Renal pelvis (tissue), 12 donors: ENCODE results near the gene SSR3. TPM values are rescaled to one million over a fixed set of nuclear protein-coding genes. Genes with fewer than 3 reads are reported as not detected.
A peak's percentile ranks its signal among the peaks of the same experiment; 100 is the strongest.
"Not testable (repeated sequence)": the region's sequence is repeated elsewhere in the genome, so short reads cannot be mapped to it uniquely, and the experiment has no call there.

Experiments
- DNase-seq: peaks from one replicate; pipeline ENCODE4 v3.0.0-alpha.2; 2013
- long read RNA-seq, 16 experiments: transcript quantifications; one replicate each; lab custom pipeline, GENCODE V29; 2026
- polyA plus RNA-seq, 3 donors: library from polyadenylated mRNA; unstranded; fragments of 120-200 nt; gene quantifications; one replicate each; pipeline ENCODE4 v1.2.1, GENCODE V29; 2013; ENCODE audit not compliant: insufficient read length in 3 of 3

Gene SSR3
- polyA plus RNA-seq, result 100 to 1,000 TPM; 125 to 143 (median 141) TPM
- long read RNA-seq, donor 1, transcript SSR3-201 (5 exons, 3,716 nt), result major isoform, 70 of 101 reads
- long read RNA-seq, donor 1, partial matches to known transcripts, result 30 of 101 reads
- long read RNA-seq, donor 1, other reads (novel, unspliced or antisense), result 0 of 101 reads
- long read RNA-seq, donor 2, transcript SSR3-201 (5 exons, 3,716 nt), result major isoform, 81 of 87 reads
- long read RNA-seq, donor 2, partial matches to known transcripts, result 0 of 87 reads
- long read RNA-seq, donor 2, other reads (novel, unspliced or antisense), result 0 of 87 reads
- long read RNA-seq, donor 3, transcript SSR3-201 (5 exons, 3,716 nt), result major isoform, 65 of 79 reads
- long read RNA-seq, donor 3, partial matches to known transcripts, result 5 of 79 reads
- long read RNA-seq, donor 3, other reads (novel, unspliced or antisense), result 6 of 79 reads
- long read RNA-seq, donor 4, transcript SSR3-201 (5 exons, 3,716 nt), result major isoform, 72 of 83 reads
- long read RNA-seq, donor 4, partial matches to known transcripts, result 5 of 83 reads
- long read RNA-seq, donor 4, other reads (novel, unspliced or antisense), result 0 of 83 reads
- long read RNA-seq, donor 5, transcript SSR3-201 (5 exons, 3,716 nt), result major isoform, 48 of 62 reads
- long read RNA-seq, donor 5, partial matches to known transcripts, result 12 of 62 reads
- long read RNA-seq, donor 5, other reads (novel, unspliced or antisense), result 0 of 62 reads
- long read RNA-seq, donor 6, transcript SSR3-201 (5 exons, 3,716 nt), result major isoform, 62 of 66 reads
- long read RNA-seq, donor 6, partial matches to known transcripts, result 0 of 66 reads
- long read RNA-seq, donor 6, other reads (novel, unspliced or antisense), result 0 of 66 reads
- long read RNA-seq, donor 7, transcript SSR3-201 (5 exons, 3,716 nt), result major isoform, 86 of 96 reads
- long read RNA-seq, donor 7, partial matches to known transcripts, result 0 of 96 reads
- long read RNA-seq, donor 7, other reads (novel, unspliced or antisense), result 5 of 96 reads
- long read RNA-seq, donor 8, transcript SSR3-201 (5 exons, 3,716 nt), result major isoform, 37 of 45 reads
- long read RNA-seq, donor 8, partial matches to known transcripts, result 0 of 45 reads
- long read RNA-seq, donor 8, other reads (novel, unspliced or antisense), result 6 of 45 reads
- long read RNA-seq, donor 9, transcript SSR3-201 (5 exons, 3,716 nt), result major isoform, 93 of 103 reads
- long read RNA-seq, donor 9, partial matches to known transcripts, result 0 of 103 reads
- long read RNA-seq, donor 9, other reads (novel, unspliced or antisense), result 7 of 103 reads
- long read RNA-seq, donor 10, transcript SSR3-201 (5 exons, 3,716 nt), result major isoform, 68 of 69 reads
- long read RNA-seq, donor 10, partial matches to known transcripts, result 0 of 69 reads
- long read RNA-seq, donor 10, other reads (novel, unspliced or antisense), result 0 of 69 reads
- long read RNA-seq, donor 11, transcript SSR3-201 (5 exons, 3,716 nt), result major isoform, 54 of 64 reads
- long read RNA-seq, donor 11, partial matches to known transcripts, result 5 of 64 reads
- long read RNA-seq, donor 11, other reads (novel, unspliced or antisense), result 0 of 64 reads
- long read RNA-seq, donor 12, transcript SSR3-201 (5 exons, 3,716 nt), result major isoform, 96 of 105 reads
- long read RNA-seq, donor 12, transcript SSR3-209 (3 exons, 593 nt), result minor isoform, 5 of 105 reads
- long read RNA-seq, donor 12, partial matches to known transcripts, result 0 of 105 reads
- long read RNA-seq, donor 12, other reads (novel, unspliced or antisense), result 0 of 105 reads
- long read RNA-seq, donor 13, transcript SSR3-201 (5 exons, 3,716 nt), result major isoform, 48 of 72 reads
- long read RNA-seq, donor 13, partial matches to known transcripts, result 20 of 72 reads
- long read RNA-seq, donor 13, other reads (novel, unspliced or antisense), result 0 of 72 reads
- long read RNA-seq, donor 14, result 0 reads
- long read RNA-seq, donor 15, transcript SSR3-201 (5 exons, 3,716 nt), result major isoform, 77 of 90 reads
- long read RNA-seq, donor 15, partial matches to known transcripts, result 0 of 90 reads
- long read RNA-seq, donor 15, other reads (novel, unspliced or antisense), result 7 of 90 reads
- long read RNA-seq, donor 16, transcript SSR3-201 (5 exons, 3,716 nt), result major isoform, 104 of 118 reads
- long read RNA-seq, donor 16, partial matches to known transcripts, result 0 of 118 reads
- long read RNA-seq, donor 16, other reads (novel, unspliced or antisense), result 7 of 118 reads

DNA sequence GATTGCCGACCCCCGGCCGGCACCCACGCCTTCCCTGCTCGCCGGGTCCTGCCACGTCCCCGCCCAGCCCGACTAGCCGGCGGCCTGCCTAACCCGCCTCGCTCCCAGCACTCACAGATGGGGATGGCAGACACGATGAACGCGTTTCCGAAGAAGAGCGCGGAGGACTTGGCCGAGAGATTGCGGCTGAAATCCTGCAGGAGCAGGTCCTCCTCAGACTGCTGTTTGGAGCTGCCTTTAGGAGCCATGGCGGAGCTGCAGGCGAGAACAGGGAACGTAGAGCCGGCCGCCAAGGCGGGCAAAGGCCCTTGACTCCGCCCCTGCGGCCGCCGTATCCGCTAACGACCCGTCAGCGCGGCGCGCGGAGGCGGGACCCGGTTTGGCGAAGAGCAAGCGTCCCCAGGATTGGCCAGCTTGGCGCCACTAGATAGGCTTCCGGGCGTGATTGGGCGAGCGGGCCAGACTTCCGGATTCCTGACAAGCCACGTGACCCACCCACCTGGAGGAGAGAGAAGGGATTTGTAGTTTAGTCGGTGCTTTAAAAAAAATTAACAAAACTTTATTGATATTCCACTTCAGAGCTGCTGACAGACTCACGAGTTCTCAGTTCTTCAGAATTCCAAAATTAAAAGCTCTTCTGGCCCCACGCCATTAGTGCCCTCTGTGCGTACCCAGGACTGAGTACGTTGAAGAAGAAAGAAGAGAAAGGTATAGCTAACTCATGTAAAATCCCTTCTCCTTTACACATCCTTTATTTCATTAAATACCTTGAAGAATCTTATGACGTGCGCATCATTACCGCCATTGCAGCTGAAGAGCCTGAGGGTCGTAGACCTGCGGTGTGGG lies at the start of gene SSR3:
SSR3 (minus strand) TSS at position 276 of the 846 bp plus-strand sequence; CDS start at position 248, 28 bp downstream.
- DNase-seq, result peak; percentile 99

DNA sequence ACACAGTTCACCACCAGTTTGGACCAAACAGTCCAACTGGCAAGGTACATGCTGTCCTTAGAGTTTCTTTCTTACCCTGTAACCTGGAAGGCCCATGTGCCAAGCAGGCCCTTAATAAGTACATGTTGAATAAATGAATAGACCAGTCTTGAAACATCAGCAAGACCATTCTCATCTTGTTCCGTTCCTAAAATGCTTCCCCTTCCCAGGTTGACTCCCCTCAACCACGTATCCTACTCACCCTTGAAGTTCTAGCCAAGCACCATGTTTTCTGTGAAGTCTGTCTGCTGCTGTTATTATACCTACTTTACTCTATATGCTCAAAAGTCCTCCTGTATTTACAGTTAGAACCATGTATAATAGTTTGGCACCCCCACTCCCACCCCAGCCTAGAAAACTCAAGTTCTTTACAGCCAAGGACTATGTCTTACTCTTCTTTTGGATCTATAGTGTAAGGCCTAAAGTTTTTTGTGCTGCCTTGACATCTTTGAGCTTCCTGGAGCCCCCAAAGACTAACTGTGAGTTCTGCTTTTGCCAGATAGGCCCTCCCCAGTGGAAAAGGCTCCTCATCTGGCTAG lies 49.2 kb upstream of the SSR3 start:
- DNase-seq, result no peak

DNA sequence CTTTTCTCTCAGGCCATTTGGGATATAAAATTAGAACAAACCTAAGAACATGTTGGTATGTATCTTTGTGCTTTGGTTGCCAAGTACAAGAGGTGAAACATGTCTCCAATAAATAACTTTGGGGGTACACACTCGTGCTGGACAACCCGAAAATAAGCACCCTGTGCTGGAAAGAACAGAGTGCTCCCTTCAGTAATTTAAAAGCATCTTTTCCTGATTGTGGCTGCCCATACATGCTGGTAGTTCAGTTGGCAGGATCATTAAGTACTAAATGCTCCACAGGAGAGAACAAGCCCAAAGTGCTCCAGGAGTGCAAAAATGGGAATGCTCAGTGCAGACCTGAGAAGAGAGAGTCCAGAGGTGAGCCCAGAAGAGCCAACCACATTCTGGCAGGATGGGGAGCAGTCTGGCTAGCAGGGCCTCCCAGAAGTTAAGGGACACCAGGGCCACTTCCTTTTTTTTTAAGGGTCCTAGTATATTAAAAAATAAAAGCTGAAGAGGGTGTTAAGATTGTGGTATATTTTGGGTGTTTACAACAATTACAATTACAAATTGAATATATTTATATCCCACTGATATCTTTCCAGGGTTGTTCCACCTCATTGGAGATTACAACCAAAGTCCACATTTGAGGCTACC lies 48.6 kb upstream of the SSR3 start:
- DNase-seq, result no peak

GRCh38 chr3:156602424-156602823 lies 47.5 kb upstream of the SSR3 start:
- DNase-seq, result no peak

- DNase-seq, result no peak
Measured at GRCh38 chr3:156601497-156601896, 46.6 kb upstream of the SSR3 start.

DNA sequence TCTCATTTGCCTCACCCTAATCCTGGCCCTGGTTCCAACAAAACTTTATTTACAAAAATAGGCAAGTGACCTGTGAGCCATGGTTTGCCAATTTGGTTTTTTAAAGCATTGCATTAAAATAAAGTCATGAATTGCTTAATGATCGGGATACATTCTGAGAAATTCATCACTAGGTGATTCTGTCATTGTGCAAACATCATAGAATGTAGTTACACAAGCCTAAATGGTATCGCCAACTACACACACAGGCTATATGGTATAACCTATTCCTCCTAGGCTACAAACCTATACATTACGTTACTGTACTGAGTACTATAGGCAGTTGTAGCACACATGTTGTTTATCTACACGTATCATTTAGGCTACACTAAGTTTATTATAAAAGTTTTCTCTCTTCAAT lies 45.9 kb upstream of the SSR3 start:
- no peak for DNase-seq

DNA sequence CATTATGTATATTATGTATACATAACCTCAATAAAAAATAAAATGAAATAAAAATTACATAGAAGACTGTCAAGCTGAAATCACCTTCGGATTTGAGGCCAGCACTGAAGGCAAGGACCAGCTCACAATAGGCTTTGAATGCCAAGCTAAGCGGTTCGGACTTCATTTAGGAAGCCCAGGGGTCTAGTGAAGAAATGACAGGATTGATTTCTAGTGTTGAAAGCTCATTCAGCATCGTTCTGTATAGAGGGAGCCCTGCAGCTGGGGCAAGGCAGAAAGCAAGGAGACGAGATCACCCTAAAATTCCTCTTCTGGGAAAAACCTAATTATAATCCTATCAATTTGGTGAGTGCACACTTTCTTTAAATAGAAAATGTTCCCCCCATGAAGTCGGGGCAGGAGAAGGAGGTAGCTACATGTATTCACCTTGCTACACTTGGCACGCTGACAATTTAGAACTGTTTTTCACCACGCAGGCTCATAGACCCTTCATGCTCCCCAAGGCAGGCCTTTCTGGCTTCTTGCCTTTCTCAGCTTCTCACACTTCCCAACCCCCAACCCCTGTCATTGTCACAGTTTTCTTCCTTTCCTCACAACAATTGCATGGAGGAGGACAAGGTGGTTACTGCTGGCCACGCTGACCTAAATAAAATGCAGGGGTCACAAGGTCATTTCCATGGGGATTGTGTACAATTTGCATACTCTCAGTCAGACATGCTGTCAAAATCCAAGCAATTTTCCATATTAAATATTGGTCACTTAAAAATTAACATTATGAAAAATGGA lies 44.4 kb upstream of the SSR3 start:
- no peak for DNase-seq

DNA sequence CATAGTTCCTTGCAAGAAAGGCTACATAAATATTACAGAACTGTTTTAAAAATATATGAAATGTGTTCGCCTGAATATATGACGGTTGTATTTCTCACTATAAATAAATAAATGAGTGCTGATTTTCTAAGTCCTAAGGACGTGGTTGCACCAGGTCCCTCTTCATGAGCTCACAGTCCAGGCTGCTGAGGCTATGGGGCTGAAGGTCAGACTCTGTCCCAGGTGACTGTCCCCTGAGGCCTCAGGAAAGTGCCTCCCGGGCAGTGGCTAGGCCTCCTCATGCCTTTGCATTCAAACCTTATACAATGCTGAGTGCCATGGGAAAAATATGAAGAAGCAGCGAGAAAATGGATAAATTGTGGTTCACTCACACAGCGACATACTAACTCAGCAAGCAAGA lies 43.5 kb upstream of the SSR3 start:
- DNase-seq, result no peak

- DNase-seq, result no peak
Measured at GRCh38 chr3:156594219-156594683, 39.3 kb upstream of the SSR3 start.

DNA sequence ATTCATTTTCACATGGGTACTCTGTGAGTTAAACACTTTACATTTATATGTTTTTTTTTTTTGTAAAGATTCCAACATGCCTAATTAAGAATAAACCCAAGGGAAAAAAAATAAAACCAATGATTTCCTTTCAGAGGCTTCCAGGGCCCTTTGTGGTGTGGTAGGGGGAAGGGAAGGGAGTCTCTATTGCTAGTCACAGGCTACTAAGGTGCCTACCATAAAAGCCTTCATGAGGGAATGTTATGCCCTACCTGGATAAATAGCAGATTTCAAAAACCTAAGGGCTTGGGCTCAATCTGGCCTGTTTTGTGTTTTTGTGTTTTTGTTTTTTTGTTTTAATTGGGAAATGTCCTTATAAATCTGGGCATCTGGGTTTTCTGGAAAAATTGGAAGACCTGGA lies 38.9 kb upstream of the SSR3 start:
- DNase-seq, result no peak

- not testable (repeated sequence) for DNase-seq
Measured at GRCh38 chr3:156589806-156590205, 34.9 kb upstream of the SSR3 start.

- DNase-seq, result no peak
Measured at GRCh38 chr3:156587760-156588069, 32.8 kb upstream of the SSR3 start.

DNA sequence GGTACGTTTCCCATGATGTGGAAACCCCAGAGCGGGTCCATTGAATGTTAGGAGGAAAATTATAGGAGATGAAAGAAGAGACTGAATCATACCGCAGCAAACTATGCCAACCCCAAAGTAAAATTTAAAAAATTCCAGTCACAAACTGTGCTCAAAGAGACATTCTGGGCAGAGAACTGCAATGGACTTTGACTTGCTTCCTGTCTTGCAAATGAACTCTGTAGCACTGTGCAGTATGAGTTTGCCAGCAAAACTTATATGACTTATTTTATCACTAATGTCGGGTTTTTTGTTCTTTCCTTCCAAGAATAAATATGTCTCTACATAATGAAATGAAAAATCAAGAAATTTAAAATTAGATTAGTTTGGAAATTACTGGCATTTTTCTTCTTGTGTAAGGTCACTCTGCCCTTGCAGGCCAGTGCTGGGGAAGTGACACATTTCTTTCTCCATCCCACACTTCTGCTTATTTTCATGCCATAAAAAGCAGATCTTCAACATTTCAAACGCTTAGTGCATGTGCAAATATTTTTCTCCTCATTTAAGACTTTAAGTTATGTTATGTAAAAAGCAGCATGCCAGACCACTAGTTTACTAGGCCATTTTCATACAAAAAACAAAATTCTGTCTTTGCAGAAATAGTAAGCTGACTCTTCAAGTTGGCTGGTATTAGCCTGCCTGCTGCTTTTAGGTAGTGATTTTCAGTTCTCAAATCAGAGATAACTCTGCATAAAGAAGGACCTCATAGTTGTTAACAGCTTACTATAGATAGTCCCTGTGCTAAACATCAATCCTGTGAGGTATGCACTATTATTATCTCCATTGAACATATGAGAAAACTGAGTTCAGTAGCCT lies 32.2 kb upstream of the SSR3 start:
- no peak for DNase-seq

GRCh38 chr3:156583469-156583868 lies 28.6 kb upstream of the SSR3 start:
- no peak for DNase-seq

- no peak for DNase-seq
Measured at GRCh38 chr3:156582532-156583183, 27.7 kb upstream of the SSR3 start.

DNA sequence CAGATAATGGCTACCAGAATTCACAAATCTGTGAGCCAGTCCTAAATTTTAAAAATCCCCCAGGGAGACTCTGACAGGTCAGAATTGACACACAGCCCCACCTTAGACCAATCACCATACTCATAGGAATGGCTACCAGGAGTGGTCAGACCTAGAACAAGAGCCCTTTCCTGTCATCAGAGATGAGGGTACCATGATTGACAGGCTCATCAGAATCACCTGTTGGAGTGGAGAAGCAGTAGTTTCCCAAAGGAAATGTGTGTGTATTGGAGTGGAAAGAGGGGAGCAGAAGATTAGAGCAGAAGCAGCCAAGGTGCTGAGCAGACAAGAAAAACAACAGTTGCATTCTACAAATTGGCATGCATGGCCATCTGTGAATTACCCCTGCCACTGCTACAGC lies 27.0 kb upstream of the SSR3 start:
- no peak for DNase-seq
